GM04504 (cell line): ENCODE data around the gene PZP.

Source experiments
- DNase-seq: peaks from one replicate; pipeline ENCODE4 v3.0.0-alpha.2; 2012; ENCODE audit warnings: low read depth

The PZP gene

GRCh38 chr12:9103050-9103849 lies 104.9 kb downstream of the PZP start:
- no peak for DNase-seq

GRCh38 chr12:9101018-9101687 lies 107.0 kb downstream of the PZP start:
- DNase-seq = no peak

GRCh38 chr12:9099552-9100190 lies 108.5 kb downstream of the PZP start:
- DNase-seq = no peak
